ENCODE results near the gene SLC7A14. TPM values are rescaled to one million over a fixed set of nuclear protein-coding genes. Genes with fewer than 3 reads are reported as not detected.

SLC7A14 gene
- total and polyA plus RNA-seq, 10 of the 15 experiments (the other 5 are each of a cell fraction or from before 2014, with no cell fraction given): not detected

DNA sequence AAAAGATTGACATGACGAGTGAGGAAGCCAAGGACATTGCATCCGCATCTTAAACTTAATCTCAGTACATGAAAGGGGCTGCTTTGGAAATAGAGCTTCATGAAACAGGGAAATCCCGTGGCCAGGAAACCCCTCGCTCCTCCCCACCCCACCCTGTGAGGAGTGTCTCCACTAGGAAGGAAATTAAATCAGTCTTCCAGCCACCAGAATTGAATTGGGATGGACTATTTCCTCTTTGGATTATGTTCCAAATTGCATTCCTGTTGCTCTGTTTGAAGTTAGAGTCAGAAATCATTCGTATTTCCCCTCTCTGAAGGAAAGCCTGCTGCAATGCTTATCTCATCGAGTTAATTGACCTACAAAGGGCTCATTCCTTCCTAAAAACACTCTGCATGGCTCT, 131.4 kb downstream of the SLC7A14 start:
- BruUV-seq (replicated peaks): no TSS peak
- in situ Hi-C loops (cut with MboI): no loop called here
- TF ChIP-seq NR2C1 (IDR thresholded peaks at IDR 0.05) (no peak), BMI1 (IDR thresholded peaks at IDR 0.05; ENCODE audit: borderline replicate concordance) (no peak), SMAD5 (IDR thresholded peaks at IDR 0.05; ENCODE audit: low read depth) (no peak), TCF12 (IDR thresholded peaks at IDR 0.05; ENCODE audit: low read depth, low read length) (no peak), TAF1 (IDR thresholded peaks at IDR 0.05; ENCODE audit: borderline replicate concordance, low read depth, low read length) (no peak), SIN3A (IDR thresholded peaks at IDR 0.05; ENCODE audit: low read depth, low read length) (no peak), ZNF384 (IDR thresholded peaks at IDR 0.05; ENCODE audit: borderline replicate concordance, low read depth, low read length) (no peak), POU2F2 (IDR thresholded peaks at IDR 0.05; ENCODE audit: borderline replicate concordance, low read depth, low read length) (no peak), FOXK2 (IDR thresholded peaks at IDR 0.05) (no peak), ZBED1 (IDR thresholded peaks at IDR 0.05; ENCODE audit: borderline replicate concordance) (no peak), BCL11A (IDR thresholded peaks at IDR 0.05; ENCODE audit: low read depth, low read length) (no peak), ASH2L (IDR thresholded peaks at IDR 0.05; ENCODE audit: borderline replicate concordance, low read depth) (no peak), STAT3 (IDR thresholded peaks at IDR 0.05; ENCODE audit: low read depth, low read length) (no peak), IKZF2 (IDR thresholded peaks at IDR 0.05) (no peak), RAD51 (IDR thresholded peaks at IDR 0.05) (no peak)
- TF ChIP-seq, protein P1, sequence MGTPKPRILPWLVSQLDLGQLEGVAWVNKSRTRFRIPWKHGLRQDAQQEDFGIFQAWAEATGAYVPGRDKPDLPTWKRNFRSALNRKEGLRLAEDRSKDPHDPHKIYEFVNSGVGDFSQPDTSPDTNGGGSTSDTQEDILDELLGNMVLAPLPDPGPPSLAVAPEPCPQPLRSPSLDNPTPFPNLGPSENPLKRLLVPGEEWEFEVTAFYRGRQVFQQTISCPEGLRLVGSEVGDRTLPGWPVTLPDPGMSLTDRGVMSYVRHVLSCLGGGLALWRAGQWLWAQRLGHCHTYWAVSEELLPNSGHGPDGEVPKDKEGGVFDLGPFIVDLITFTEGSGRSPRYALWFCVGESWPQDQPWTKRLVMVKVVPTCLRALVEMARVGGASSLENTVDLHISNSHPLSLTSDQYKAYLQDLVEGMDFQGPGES (IDR thresholded peaks at IDR 0.05): no peak
- TF ChIP-seq, protein P2, sequence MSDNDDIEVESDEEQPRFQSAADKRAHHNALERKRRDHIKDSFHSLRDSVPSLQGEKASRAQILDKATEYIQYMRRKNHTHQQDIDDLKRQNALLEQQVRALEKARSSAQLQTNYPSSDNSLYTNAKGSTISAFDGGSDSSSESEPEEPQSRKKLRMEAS (IDR thresholded peaks at IDR 0.05; ENCODE audit: low read depth, low read length): no peak
- TF ChIP-seq, protein P3, sequence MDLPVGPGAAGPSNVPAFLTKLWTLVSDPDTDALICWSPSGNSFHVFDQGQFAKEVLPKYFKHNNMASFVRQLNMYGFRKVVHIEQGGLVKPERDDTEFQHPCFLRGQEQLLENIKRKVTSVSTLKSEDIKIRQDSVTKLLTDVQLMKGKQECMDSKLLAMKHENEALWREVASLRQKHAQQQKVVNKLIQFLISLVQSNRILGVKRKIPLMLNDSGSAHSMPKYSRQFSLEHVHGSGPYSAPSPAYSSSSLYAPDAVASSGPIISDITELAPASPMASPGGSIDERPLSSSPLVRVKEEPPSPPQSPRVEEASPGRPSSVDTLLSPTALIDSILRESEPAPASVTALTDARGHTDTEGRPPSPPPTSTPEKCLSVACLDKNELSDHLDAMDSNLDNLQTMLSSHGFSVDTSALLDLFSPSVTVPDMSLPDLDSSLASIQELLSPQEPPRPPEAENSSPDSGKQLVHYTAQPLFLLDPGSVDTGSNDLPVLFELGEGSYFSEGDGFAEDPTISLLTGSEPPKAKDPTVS (IDR thresholded peaks at IDR 0.05; ENCODE audit: low read depth, low read length): no peak
- ChIA-PET POLR2A (no interaction called here), CTCF (interaction anchor here (0.9 to 1.5 kb wide), 2 partner anchors 10 to 11 kb away, joined by 3 to 5 read pairs; no protein-coding TSS in a partner anchor), SMC1A (ENCODE audit: uncharacterized antibody, unreplicated experiment) (no interaction called here), RAD21 (ENCODE audit: unreplicated experiment) (no interaction called here)
- Histone ChIP-seq H3K36me3 (ENCODE audit: control insufficient read depth in 2 of 2, insufficient read depth in 2 of 2, low read length in 1 of 2) (no peaks in the 10 kb centered on the region), H3K4me3 (no peak overlapping the region), H4K20me1 (ENCODE audit: control insufficient read depth, insufficient read depth) (no peaks in the 10 kb centered on the region), H3K79me2 (ENCODE audit: control insufficient read depth, insufficient read depth, low read length) (no peaks in the 10 kb centered on the region), H3K27ac (ENCODE audit: control insufficient read depth, insufficient read depth) (no peak overlapping the region), H3K4me2 (ENCODE audit: control insufficient read depth, insufficient read depth) (no peak overlapping the region), H2AFZ (ENCODE audit: control insufficient read depth, low read depth, low read length) (no peak overlapping the region), H3K9ac (ENCODE audit: control insufficient read depth, insufficient read depth, low read length) (no peak overlapping the region), H3K27me3 (replicated peaks in 1 of 2; ENCODE audit: control insufficient read depth in 2 of 2, insufficient read depth in 2 of 2, low read length in 1 of 2) (peaks cover 0 to 2% of the 10 kb centered on the region in 2 experiments; a peak in 2 of 4 replicates), H3K4me1 (ENCODE audit: control insufficient read depth, insufficient read depth, low read length) (no peaks in the 10 kb centered on the region), H3K9me3 (replicated peaks; ENCODE audit: control insufficient read depth, insufficient read depth, low read length) (no peaks in the 10 kb centered on the region)
- 24% methylated on average over 6 of the region's 6 CpGs for WGBS (ENCODE audit: insufficient coverage, insufficient replicate concordance, low lambda C conversion rate, missing lambda C conversion rate)
- DNase-seq (ENCODE audit: low read depth, low spot score) (no peak), ATAC-seq (no peak), FAIRE-seq (no peak)
- intact Hi-C loops (cut with micrococcal nuclease; ENCODE audit: unreplicated experiment): no loop called here
